Measurements from ENCODE around the gene FXYD4.
"Not testable (repeated sequence)": the region's sequence is repeated elsewhere in the genome, so short reads cannot be mapped to it uniquely, and the experiment has no call there.

FXYD4 gene

GRCh38 chr10:43336061-43336460, 35.4 kb upstream of the FXYD4 start:
- peaks cover 8% of the 10 kb centered on the region for H3K27me3 ChIP-seq (ENCODE audit: control insufficient read depth, insufficient read depth, low read length)
- no peaks in the 10 kb centered on the region for H3K9me3 ChIP-seq (ENCODE audit: control insufficient read depth, insufficient read depth, low read length)
- H3K4me1 ChIP-seq (ENCODE audit: control insufficient read depth, insufficient read depth, low read length), result peaks cover 18% of the 10 kb centered on the region
- no peak overlapping the region for H3K9ac ChIP-seq (ENCODE audit: low read depth, low read length)
- H3K4me3 ChIP-seq (ENCODE audit: low read depth, low read length), result no peak overlapping the region
- H3K36me3 ChIP-seq (ENCODE audit: control insufficient read depth, insufficient read depth, low read length), result no peaks in the 10 kb centered on the region

- Histone ChIP-seq H3K9me3 (ENCODE audit: control insufficient read depth, insufficient read depth, low read length) (no peaks in the 10 kb centered on the region), H3K4me1 (ENCODE audit: control insufficient read depth, insufficient read depth, low read length) (peaks cover 18% of the 10 kb centered on the region), H3K4me3 (ENCODE audit: low read depth, low read length) (no peak overlapping the region), H3K27me3 (ENCODE audit: control insufficient read depth, insufficient read depth, low read length) (peaks cover 9% of the 10 kb centered on the region), H3K9ac (ENCODE audit: low read depth, low read length) (peak overlapping the region; percentile 3), H3K36me3 (ENCODE audit: control insufficient read depth, insufficient read depth, low read length) (no peaks in the 10 kb centered on the region)
Measured at GRCh38 chr10:43336641-43337318, 34.7 kb upstream of the FXYD4 start.

- H3K4me1 ChIP-seq (ENCODE audit: control insufficient read depth, insufficient read depth, low read length), result peaks cover 18% of the 10 kb centered on the region
- H3K36me3 ChIP-seq (ENCODE audit: control insufficient read depth, insufficient read depth, low read length); H3K27me3 ChIP-seq (ENCODE audit: control insufficient read depth, insufficient read depth, low read length); H3K4me3 ChIP-seq (ENCODE audit: low read depth, low read length); H3K9ac ChIP-seq (ENCODE audit: low read depth, low read length); H3K9me3 ChIP-seq (ENCODE audit: control insufficient read depth, insufficient read depth, low read length): not testable (repeated sequence)
Measured at GRCh38 chr10:43337536-43337935, 33.9 kb upstream of the FXYD4 start.

- Histone ChIP-seq H3K4me1 (ENCODE audit: control insufficient read depth, insufficient read depth, low read length) (peaks cover 13% of the 10 kb centered on the region), H3K27me3 (ENCODE audit: control insufficient read depth, insufficient read depth, low read length) (peaks cover 9% of the 10 kb centered on the region), H3K9ac (ENCODE audit: low read depth, low read length) (no peak overlapping the region), H3K9me3 (ENCODE audit: control insufficient read depth, insufficient read depth, low read length) (no peaks in the 10 kb centered on the region), H3K4me3 (ENCODE audit: low read depth, low read length) (no peak overlapping the region), H3K36me3 (ENCODE audit: control insufficient read depth, insufficient read depth, low read length) (no peaks in the 10 kb centered on the region)
Measured at GRCh38 chr10:43338117-43338516, 33.3 kb upstream of the FXYD4 start.

- no peaks in the 10 kb centered on the region for H3K9me3 ChIP-seq (ENCODE audit: control insufficient read depth, insufficient read depth, low read length)
- no peak overlapping the region for H3K9ac ChIP-seq (ENCODE audit: low read depth, low read length)
- H3K27me3 ChIP-seq (ENCODE audit: control insufficient read depth, insufficient read depth, low read length), result peaks cover 9% of the 10 kb centered on the region
- no peak overlapping the region for H3K4me3 ChIP-seq (ENCODE audit: low read depth, low read length)
- no peaks in the 10 kb centered on the region for H3K36me3 ChIP-seq (ENCODE audit: control insufficient read depth, insufficient read depth, low read length)
- peaks cover 13% of the 10 kb centered on the region for H3K4me1 ChIP-seq (ENCODE audit: control insufficient read depth, insufficient read depth, low read length)
Measured at GRCh38 chr10:43339136-43339535, 32.3 kb upstream of the FXYD4 start.

GRCh38 chr10:43340101-43340500, 31.3 kb upstream of the FXYD4 start:
- no peak overlapping the region for H3K4me3 ChIP-seq (ENCODE audit: low read depth, low read length)
- no peaks in the 10 kb centered on the region for H3K36me3 ChIP-seq (ENCODE audit: control insufficient read depth, insufficient read depth, low read length)
- H3K9me3 ChIP-seq (ENCODE audit: control insufficient read depth, insufficient read depth, low read length), result no peaks in the 10 kb centered on the region
- no peak overlapping the region for H3K9ac ChIP-seq (ENCODE audit: low read depth, low read length)
- peaks cover 13% of the 10 kb centered on the region for H3K4me1 ChIP-seq (ENCODE audit: control insufficient read depth, insufficient read depth, low read length)
- peaks cover 9% of the 10 kb centered on the region for H3K27me3 ChIP-seq (ENCODE audit: control insufficient read depth, insufficient read depth, low read length)

- Histone ChIP-seq H3K9me3 (ENCODE audit: control insufficient read depth, insufficient read depth, low read length) (no peaks in the 10 kb centered on the region), H3K27me3 (ENCODE audit: control insufficient read depth, insufficient read depth, low read length) (peaks cover 9% of the 10 kb centered on the region), H3K9ac (ENCODE audit: low read depth, low read length) (no peak overlapping the region), H3K4me3 (ENCODE audit: low read depth, low read length) (no peak overlapping the region), H3K4me1 (ENCODE audit: control insufficient read depth, insufficient read depth, low read length) (peaks cover 13% of the 10 kb centered on the region), H3K36me3 (ENCODE audit: control insufficient read depth, insufficient read depth, low read length) (no peaks in the 10 kb centered on the region)
Measured at GRCh38 chr10:43340619-43341018, 30.8 kb upstream of the FXYD4 start.

GRCh38 chr10:43341450-43341849, 30.0 kb upstream of the FXYD4 start:
- H3K36me3 ChIP-seq (ENCODE audit: control insufficient read depth, insufficient read depth, low read length), result no peaks in the 10 kb centered on the region
- no peak overlapping the region for H3K9ac ChIP-seq (ENCODE audit: low read depth, low read length)
- H3K27me3 ChIP-seq (ENCODE audit: control insufficient read depth, insufficient read depth, low read length), result peaks cover 9% of the 10 kb centered on the region
- no peaks in the 10 kb centered on the region for H3K9me3 ChIP-seq (ENCODE audit: control insufficient read depth, insufficient read depth, low read length)
- no peak overlapping the region for H3K4me3 ChIP-seq (ENCODE audit: low read depth, low read length)
- peaks cover 13% of the 10 kb centered on the region for H3K4me1 ChIP-seq (ENCODE audit: control insufficient read depth, insufficient read depth, low read length)

GRCh38 chr10:43342279-43343125, 28.9 kb upstream of the FXYD4 start:
- H3K36me3 ChIP-seq (ENCODE audit: control insufficient read depth, insufficient read depth, low read length), result no peaks in the 10 kb centered on the region
- no peak overlapping the region for H3K4me3 ChIP-seq (ENCODE audit: low read depth, low read length)
- peaks cover 9% of the 10 kb centered on the region for H3K27me3 ChIP-seq (ENCODE audit: control insufficient read depth, insufficient read depth, low read length)
- peaks cover 6% of the 10 kb centered on the region for H3K4me1 ChIP-seq (ENCODE audit: control insufficient read depth, insufficient read depth, low read length)
- H3K9ac ChIP-seq (ENCODE audit: low read depth, low read length), result no peak overlapping the region
- H3K9me3 ChIP-seq (ENCODE audit: control insufficient read depth, insufficient read depth, low read length), result no peaks in the 10 kb centered on the region

- H3K9ac ChIP-seq (ENCODE audit: low read depth, low read length), result no peak overlapping the region
- H3K36me3 ChIP-seq (ENCODE audit: control insufficient read depth, insufficient read depth, low read length), result no peaks in the 10 kb centered on the region
- H3K9me3 ChIP-seq (ENCODE audit: control insufficient read depth, insufficient read depth, low read length), result no peaks in the 10 kb centered on the region
- H3K27me3 ChIP-seq (ENCODE audit: control insufficient read depth, insufficient read depth, low read length), result peaks cover 9% of the 10 kb centered on the region
- no peak overlapping the region for H3K4me3 ChIP-seq (ENCODE audit: low read depth, low read length)
- peaks cover 4% of the 10 kb centered on the region for H3K4me1 ChIP-seq (ENCODE audit: control insufficient read depth, insufficient read depth, low read length)
Measured at GRCh38 chr10:43343126-43343525, 28.3 kb upstream of the FXYD4 start.

- H3K36me3 ChIP-seq (ENCODE audit: control insufficient read depth, insufficient read depth, low read length), result no peaks in the 10 kb centered on the region
- H3K27me3 ChIP-seq (ENCODE audit: control insufficient read depth, insufficient read depth, low read length), result peaks cover 9% of the 10 kb centered on the region
- H3K9me3 ChIP-seq (ENCODE audit: control insufficient read depth, insufficient read depth, low read length), result no peaks in the 10 kb centered on the region
- no peaks in the 10 kb centered on the region for H3K4me1 ChIP-seq (ENCODE audit: control insufficient read depth, insufficient read depth, low read length)
- H3K9ac ChIP-seq (ENCODE audit: low read depth, low read length), result no peak overlapping the region
- no peak overlapping the region for H3K4me3 ChIP-seq (ENCODE audit: low read depth, low read length)
Measured at GRCh38 chr10:43344051-43344450, 27.4 kb upstream of the FXYD4 start.

GRCh38 chr10:43347997-43348396, 23.4 kb upstream of the FXYD4 start:
- H3K27me3 ChIP-seq (ENCODE audit: control insufficient read depth, insufficient read depth, low read length), result no peaks in the 10 kb centered on the region
- H3K36me3 ChIP-seq (ENCODE audit: control insufficient read depth, insufficient read depth, low read length), result no peaks in the 10 kb centered on the region
- H3K9me3 ChIP-seq (ENCODE audit: control insufficient read depth, insufficient read depth, low read length), result no peaks in the 10 kb centered on the region
- no peak overlapping the region for H3K4me3 ChIP-seq (ENCODE audit: low read depth, low read length)
- H3K9ac ChIP-seq (ENCODE audit: low read depth, low read length), result no peak overlapping the region
- H3K4me1 ChIP-seq (ENCODE audit: control insufficient read depth, insufficient read depth, low read length), result no peaks in the 10 kb centered on the region
